PC-3 (cell line): ENCODE measurements around the gene ARHGAP22. TPM values are rescaled to one million over a fixed set of nuclear protein-coding genes. Genes with fewer than 3 reads are reported as not detected.

Source experiments
- ATAC-seq: fragments of 200-7000 bp; cut with Tn5 transposase; 2 replicates; pipeline ENCODE4 v1.9.1; 2020; ENCODE audit warnings: mild to moderate bottlenecking, moderate library complexity
- BruUV-seq: library from RNA; stranded (reverse); fragments of 400-500 nt; replicated peaks from 2 replicates; lab custom pipeline; 2021; lab: Mats Ljungman, UMichigan
- CTCF ChIA-PET: fragments of 300-600 bp; sonication (Branson Sonifier 250); formaldehyde crosslinking; loops from one replicate; lab custom pipeline; 2022; ENCODE audit warnings: antibody characterized with exemption; lab: Charles Lee
- POLR2A ChIA-PET: fragments of 300-600 bp; sonication (Branson Sonifier 250); formaldehyde crosslinking; loops from one replicate; lab custom pipeline; 2022; ENCODE audit warnings: antibody characterized with exemption; ENCODE audit not compliant: unreplicated experiment; lab: Charles Lee
- DNase-seq: peaks from one replicate; pipeline ENCODE4 v3.0.0-alpha.2; 2015
- H2AFZ ChIP-seq: fragments of 300-600 bp; sonication (generic); 2 replicates; pipeline ENCODE4 v1.6.0; 2016; ENCODE audit warnings: antibody characterized with exemption, low read length
- H3F3A ChIP-seq: fragments of 300-600 bp; sonication (generic); one replicate; pipeline ENCODE4 v1.6.0; 2017; ENCODE audit warnings: antibody characterized with exemption, low read length, control low read depth, mild to moderate bottlenecking; ENCODE audit not compliant: unreplicated experiment
- H3K27ac ChIP-seq: fragments of 300-600 bp; sonication (generic); 2 replicates; pipeline ENCODE4 v1.5.1; 2016; ENCODE audit warnings: mild to moderate bottlenecking, low read length
- H3K27me3 ChIP-seq: fragments of 300-600 bp; sonication (generic); 2 replicates; pipeline ENCODE4 v1.6.1; 2016; ENCODE audit warnings: low read length, mixed read lengths
- H3K36me3 ChIP-seq: fragments of 300-600 bp; sonication (generic); 2 replicates; pipeline ENCODE4 v1.6.1; 2016; ENCODE audit warnings: low read depth, mixed run types, low read length, mixed read lengths
- H3K4me1 ChIP-seq: fragments of 300-600 bp; sonication (generic); 2 replicates; pipeline ENCODE4 v1.5.1; 2016; ENCODE audit warnings: low read length; ENCODE audit not compliant: insufficient read depth
- H3K4me2 ChIP-seq: fragments of 300-600 bp; sonication (generic); 2 replicates; pipeline ENCODE4 v1.6.0; 2016; ENCODE audit warnings: low read length
- H3K4me3 ChIP-seq: fragments of 300-600 bp; sonication (generic); 2 replicates; pipeline ENCODE4 v1.5.1; 2016; ENCODE audit warnings: mild to moderate bottlenecking, low read length, mixed read lengths
- H3K79me2 ChIP-seq: fragments of 300-600 bp; sonication (generic); 2 replicates; pipeline ENCODE4 v1.6.1; 2017; ENCODE audit warnings: low read length, mixed read lengths
- H3K9ac ChIP-seq: fragments of 300-600 bp; sonication (generic); 2 replicates; pipeline ENCODE4 v1.6.0; 2016; ENCODE audit warnings: mild to moderate bottlenecking, low read length
- H3K9me2 ChIP-seq: fragments of 300-600 bp; sonication (generic); replicated peaks from 2 replicates; pipeline ENCODE4 v1.6.1; 2016; ENCODE audit warnings: mixed run types, low read length, mixed read lengths
- H3K9me3 ChIP-seq: fragments of 300-600 bp; sonication (generic); 2 replicates; pipeline ENCODE4 v1.6.1; 2016; ENCODE audit warnings: low read length, mixed read lengths
- H4K20me1 ChIP-seq: fragments of 300-600 bp; sonication (generic); 2 replicates; pipeline ENCODE4 v1.6.1; 2016; ENCODE audit warnings: low read length, mixed read lengths
- EZH2 ChIP-seq: fragments of 300-600 bp; sonication (generic); IDR thresholded peaks from one replicate; pipeline ENCODE4 v1.6.1; 2017; ENCODE audit warnings: antibody characterized with exemption, mild to moderate bottlenecking, low read length; ENCODE audit not compliant: unreplicated experiment
- EZH2phosphoT487 ChIP-seq: fragments of 300-600 bp; sonication (generic); IDR thresholded peaks from 2 replicates; pipeline ENCODE4 v1.6.1; 2018; ENCODE audit warnings: mild to moderate bottlenecking, antibody characterized with exemption, low read length, borderline replicate concordance
- intact Hi-C: fragments of 100-400 bp; cut with micrococcal nuclease; formaldehyde crosslinking; loops from 2 replicates; pipeline ENCODE4 v1.9.0; 2023
- total RNA-seq: library from RNA; depleted of rRNA; stranded (reverse); fragments of >200 nt; gene quantifications from 2 replicates; pipeline ENCODE4 v1.2.3, GENCODE V29; 2014
- TF ChIP-seq, protein P1 (sequence below): fragments of 300-600 bp; sonication (generic); conservative IDR thresholded peaks from 2 replicates; pipeline ENCODE4 v1.5.1; 2017; ENCODE audit warnings: antibody characterized with exemption, low read depth, mild to moderate bottlenecking, low read length

Gene ARHGAP22
- total RNA-seq, 1 experiment from 2014 or later, result 12.2 TPM

- Histone ChIP-seq H3K9me2 (no peaks in the 10 kb centered on the region), H3K4me3 (no peak overlapping the region), H3K9me3 (no peaks in the 10 kb centered on the region), H3K4me2 (no peak overlapping the region), H3K79me2 (no peaks in the 10 kb centered on the region), H4K20me1 (no peaks in the 10 kb centered on the region), H3K27ac (no peak overlapping the region), H2AFZ (no peak overlapping the region), H3K27me3 (no peaks in the 10 kb centered on the region), H3K9ac (no peak overlapping the region), H3K36me3 (no peaks in the 10 kb centered on the region), H3K4me1 (no peaks in the 10 kb centered on the region), H3F3A (no peaks in the 10 kb centered on the region)
- ChIA-PET CTCF (no interaction called here), POLR2A (no interaction called here)
- BruUV-seq, result no TSS peak
- no peak for TF ChIP-seq EZH2phosphoT487
- TF ChIP-seq EZH2, result no peak
- TF ChIP-seq, protein P1, sequence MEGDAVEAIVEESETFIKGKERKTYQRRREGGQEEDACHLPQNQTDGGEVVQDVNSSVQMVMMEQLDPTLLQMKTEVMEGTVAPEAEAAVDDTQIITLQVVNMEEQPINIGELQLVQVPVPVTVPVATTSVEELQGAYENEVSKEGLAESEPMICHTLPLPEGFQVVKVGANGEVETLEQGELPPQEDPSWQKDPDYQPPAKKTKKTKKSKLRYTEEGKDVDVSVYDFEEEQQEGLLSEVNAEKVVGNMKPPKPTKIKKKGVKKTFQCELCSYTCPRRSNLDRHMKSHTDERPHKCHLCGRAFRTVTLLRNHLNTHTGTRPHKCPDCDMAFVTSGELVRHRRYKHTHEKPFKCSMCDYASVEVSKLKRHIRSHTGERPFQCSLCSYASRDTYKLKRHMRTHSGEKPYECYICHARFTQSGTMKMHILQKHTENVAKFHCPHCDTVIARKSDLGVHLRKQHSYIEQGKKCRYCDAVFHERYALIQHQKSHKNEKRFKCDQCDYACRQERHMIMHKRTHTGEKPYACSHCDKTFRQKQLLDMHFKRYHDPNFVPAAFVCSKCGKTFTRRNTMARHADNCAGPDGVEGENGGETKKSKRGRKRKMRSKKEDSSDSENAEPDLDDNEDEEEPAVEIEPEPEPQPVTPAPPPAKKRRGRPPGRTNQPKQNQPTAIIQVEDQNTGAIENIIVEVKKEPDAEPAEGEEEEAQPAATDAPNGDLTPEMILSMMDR, result no peak
- no peak for ATAC-seq
- no peak for DNase-seq
- intact Hi-C loops, result no loop called here
Measured at GRCh38 chr10:48573045-48573444, 31.8 kb downstream of the ARHGAP22 start.

DNA sequence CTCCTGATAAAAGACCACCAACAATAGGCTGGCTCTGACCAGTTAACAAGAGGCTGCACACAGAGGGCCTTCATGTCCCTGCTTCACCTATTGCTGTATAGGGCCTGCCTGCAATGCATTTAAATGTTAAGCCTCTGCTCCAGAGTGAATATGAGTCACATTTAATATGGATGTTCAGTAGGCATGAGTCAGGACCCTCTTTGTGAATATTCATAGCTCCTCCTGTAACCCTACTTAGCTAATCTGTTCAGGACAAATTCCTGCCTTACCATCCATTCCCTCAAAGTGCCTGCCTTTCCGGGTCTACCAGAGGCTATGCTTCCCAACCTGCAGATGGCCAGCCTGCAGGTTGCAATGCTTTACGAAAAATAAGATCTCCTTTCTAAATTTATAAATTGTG is 32.5 kb downstream of the ARHGAP22 start:
- ATAC-seq (no peak), DNase-seq (no peak)
- Histone ChIP-seq H3K9me2 (no peaks in the 10 kb centered on the region), H3F3A (no peaks in the 10 kb centered on the region), H2AFZ (no peak overlapping the region), H3K4me3 (no peak overlapping the region), H3K9me3 (no peaks in the 10 kb centered on the region), H3K4me2 (no peak overlapping the region), H3K79me2 (no peaks in the 10 kb centered on the region), H3K36me3 (no peaks in the 10 kb centered on the region), H4K20me1 (no peaks in the 10 kb centered on the region), H3K4me1 (no peaks in the 10 kb centered on the region), H3K27ac (no peak overlapping the region), H3K27me3 (no peaks in the 10 kb centered on the region), H3K9ac (no peak overlapping the region)
- intact Hi-C loops, result no loop called here
- TF ChIP-seq, protein P1, result no peak
- TF ChIP-seq EZH2 (no peak), EZH2phosphoT487 (no peak)
- CTCF ChIA-PET, result no interaction called here
- no TSS peak for BruUV-seq
- POLR2A ChIA-PET, result no interaction called here

DNA sequence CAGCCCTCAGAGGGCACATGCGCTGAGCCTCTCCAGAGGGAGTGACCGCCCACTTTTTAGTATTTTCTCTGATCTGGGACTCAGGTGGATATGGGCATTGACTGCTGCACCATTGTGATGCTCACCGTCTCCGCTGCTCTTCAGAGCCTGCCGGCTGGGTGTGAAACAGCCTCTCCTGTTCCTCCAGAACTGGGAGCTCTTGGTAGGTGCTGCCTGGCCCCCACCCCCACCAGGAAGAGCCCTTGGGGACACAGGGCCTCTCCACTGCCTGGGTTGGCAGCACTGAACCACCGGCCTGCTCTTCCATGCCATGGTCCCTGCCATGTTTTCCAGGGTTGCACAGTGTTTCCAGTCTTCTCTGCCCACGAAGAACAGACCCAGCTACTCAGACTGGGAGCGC is 36.3 kb downstream of the ARHGAP22 start:
- Histone ChIP-seq H3K9ac (no peak overlapping the region), H3K36me3 (no peaks in the 10 kb centered on the region), H3K27ac (no peak overlapping the region), H3K4me1 (no peaks in the 10 kb centered on the region), H3K79me2 (no peaks in the 10 kb centered on the region), H3K9me3 (no peaks in the 10 kb centered on the region), H3K27me3 (no peaks in the 10 kb centered on the region), H2AFZ (no peak overlapping the region), H3K4me3 (no peak overlapping the region), H3K9me2 (no peaks in the 10 kb centered on the region), H4K20me1 (no peaks in the 10 kb centered on the region), H3K4me2 (no peak overlapping the region), H3F3A (no peaks in the 10 kb centered on the region)
- no peak for DNase-seq
- CTCF ChIA-PET, result no interaction called here
- no TSS peak for BruUV-seq
- intact Hi-C loops, result no loop called here
- POLR2A ChIA-PET, result no interaction called here
- TF ChIP-seq EZH2phosphoT487 (no peak), EZH2 (no peak)
- TF ChIP-seq, protein P1, result no peak
- ATAC-seq, result no peak
